ENCODE results near the gene IZUMO1R. TPM values are rescaled to one million over a fixed set of nuclear protein-coding genes. Genes with fewer than 3 reads are reported as not detected.
A peak's percentile ranks its signal among the peaks of the same experiment; 100 is the strongest.

The IZUMO1R gene
- total and polyA plus RNA-seq, 2 of the 4 experiments (the other 2 are of a cell fraction): not detected

DNA sequence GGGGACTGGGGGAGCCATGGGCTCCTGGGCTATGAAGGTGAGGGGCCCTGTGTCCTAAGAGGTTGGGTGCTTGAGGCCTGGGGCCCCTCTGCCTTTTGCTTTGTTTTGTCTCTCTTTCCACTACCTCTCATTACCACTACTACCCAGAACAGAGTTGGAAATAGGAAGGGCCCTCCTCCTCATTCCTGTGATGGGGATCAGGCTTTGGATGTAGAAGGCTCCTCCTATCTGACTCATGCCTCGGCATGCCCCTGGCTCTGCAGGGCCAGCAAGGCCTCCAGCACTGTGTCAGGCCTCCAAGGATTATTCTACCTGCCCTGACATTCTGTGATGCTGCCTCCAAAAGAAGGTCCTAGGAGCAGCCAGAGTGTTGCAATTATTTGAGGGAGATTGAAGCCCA is 766 bp downstream of the IZUMO1R start:
- Histone ChIP-seq H2AK9ac (replicated peaks; ENCODE audit: low read depth, low read length, poor library complexity) (no peak overlapping the region), H2AK5ac (ENCODE audit: low read depth, low read length) (no peak overlapping the region), H3K4me3 (ENCODE audit: insufficient read depth, low read depth, low read length) (no peak overlapping the region), H3K14ac (replicated peaks; ENCODE audit: low read depth, low read length) (no peak overlapping the region), H3K4ac (ENCODE audit: low read depth, low read length) (peak overlapping the region; percentile 51; the same call in 1 of the 2 replicates), H3K36me3 (ENCODE audit: control insufficient read depth, insufficient read depth, low read length) (no peaks in the 10 kb centered on the region), H4K91ac (ENCODE audit: insufficient read depth, low read depth, low read length) (no peak overlapping the region; the same call in 1 of the 2 replicates), H3K56ac (ENCODE audit: extremely low read depth, insufficient read depth, low read length) (no peak overlapping the region), H3K18ac (ENCODE audit: low read depth, low read length) (0 out of 2 replicates have a peak overlapping the region, but pooled peaks have one; percentile 18), H3K23ac (ENCODE audit: low read depth, low read length) (no peak overlapping the region), H3K27ac (ENCODE audit: insufficient read depth, low read length) (no peak overlapping the region), H3K9ac (ENCODE audit: low read depth, low read length) (no peak overlapping the region), H4K5ac (ENCODE audit: low read depth, low read length) (peak overlapping the region; percentile 62), H3K27me3 (ENCODE audit: control insufficient read depth, insufficient read depth, low read length) (peaks cover 10% of the 10 kb centered on the region; the same call in 1 of the 2 replicates), H3K4me2 (ENCODE audit: low read depth, low read length) (no peak overlapping the region), H3K79me1 (ENCODE audit: low read depth in 1 of 2, low read length in 2 of 2) (no peaks in the 10 kb centered on the region), H4K20me1 (ENCODE audit: insufficient read depth, low read length) (no peaks in the 10 kb centered on the region), H4K8ac (ENCODE audit: low read depth in 2 of 2, low read length in 2 of 2) (peak overlapping the region in 1 of 2 experiments; percentile 3; a peak in 1 of 4 replicates), H2BK20ac (ENCODE audit: low read depth, low read length) (no peak overlapping the region), H3K9me3 (ENCODE audit: control insufficient read depth, insufficient read depth, low read length) (no peaks in the 10 kb centered on the region), H2AFZ (replicated peaks; ENCODE audit: low read length, poor library complexity) (peak overlapping the region; percentile 71), H2BK15ac (ENCODE audit: low read depth, low read length) (no peak overlapping the region), H3K9me1 (ENCODE audit: insufficient read depth, low read length) (no peaks in the 10 kb centered on the region; the same call in 1 of the 2 replicates), H3K4me1 (ENCODE audit: control insufficient read depth, insufficient read depth, low read length) (peaks cover 5% of the 10 kb centered on the region), H2BK5ac (ENCODE audit: low read depth, low read length, poor library complexity, severe bottlenecking) (no peak overlapping the region), H2BK120ac (ENCODE audit: low read depth, low read length) (peak overlapping the region; percentile 50; the same call in 1 of the 2 replicates)
- no peak for TF ChIP-seq NFE2L2 (IDR thresholded peaks at IDR 0.05; ENCODE audit: low read depth, low read length)
- no peak for TF ChIP-seq POLR2A (IDR thresholded peaks at IDR 0.05; ENCODE audit: low read depth, low read length)
- TF ChIP-seq, protein P1, sequence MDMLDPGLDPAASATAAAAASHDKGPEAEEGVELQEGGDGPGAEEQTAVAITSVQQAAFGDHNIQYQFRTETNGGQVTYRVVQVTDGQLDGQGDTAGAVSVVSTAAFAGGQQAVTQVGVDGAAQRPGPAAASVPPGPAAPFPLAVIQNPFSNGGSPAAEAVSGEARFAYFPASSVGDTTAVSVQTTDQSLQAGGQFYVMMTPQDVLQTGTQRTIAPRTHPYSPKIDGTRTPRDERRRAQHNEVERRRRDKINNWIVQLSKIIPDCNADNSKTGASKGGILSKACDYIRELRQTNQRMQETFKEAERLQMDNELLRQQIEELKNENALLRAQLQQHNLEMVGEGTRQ (IDR thresholded peaks at IDR 0.05; ENCODE audit: low read depth, low read length): no peak
- TF ChIP-seq, protein P2, sequence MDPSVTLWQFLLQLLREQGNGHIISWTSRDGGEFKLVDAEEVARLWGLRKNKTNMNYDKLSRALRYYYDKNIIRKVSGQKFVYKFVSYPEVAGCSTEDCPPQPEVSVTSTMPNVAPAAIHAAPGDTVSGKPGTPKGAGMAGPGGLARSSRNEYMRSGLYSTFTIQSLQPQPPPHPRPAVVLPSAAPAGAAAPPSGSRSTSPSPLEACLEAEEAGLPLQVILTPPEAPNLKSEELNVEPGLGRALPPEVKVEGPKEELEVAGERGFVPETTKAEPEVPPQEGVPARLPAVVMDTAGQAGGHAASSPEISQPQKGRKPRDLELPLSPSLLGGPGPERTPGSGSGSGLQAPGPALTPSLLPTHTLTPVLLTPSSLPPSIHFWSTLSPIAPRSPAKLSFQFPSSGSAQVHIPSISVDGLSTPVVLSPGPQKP (IDR thresholded peaks at IDR 0.05; ENCODE audit: borderline replicate concordance, low read depth, low read length): no peak
- TF ChIP-seq RFX5 (IDR thresholded peaks at IDR 0.05; ENCODE audit: low read depth, low read length): no peak
- no peak for TF ChIP-seq CHD1 (IDR thresholded peaks at IDR 0.05; ENCODE audit: low read depth, low read length)
- no peak for TF ChIP-seq FOS (IDR thresholded peaks at IDR 0.05; ENCODE audit: low read depth, low read length)
- TF ChIP-seq MXI1 (IDR thresholded peaks at IDR 0.05; ENCODE audit: borderline replicate concordance, low read depth, low read length): no peak
- TF ChIP-seq MAFK (IDR thresholded peaks at IDR 0.05; ENCODE audit: low read depth, low read length): no peak
- no peak for TF ChIP-seq RCOR1 (IDR thresholded peaks at IDR 0.05; ENCODE audit: insufficient replicate concordance, low read length)
- TF ChIP-seq, protein P3, sequence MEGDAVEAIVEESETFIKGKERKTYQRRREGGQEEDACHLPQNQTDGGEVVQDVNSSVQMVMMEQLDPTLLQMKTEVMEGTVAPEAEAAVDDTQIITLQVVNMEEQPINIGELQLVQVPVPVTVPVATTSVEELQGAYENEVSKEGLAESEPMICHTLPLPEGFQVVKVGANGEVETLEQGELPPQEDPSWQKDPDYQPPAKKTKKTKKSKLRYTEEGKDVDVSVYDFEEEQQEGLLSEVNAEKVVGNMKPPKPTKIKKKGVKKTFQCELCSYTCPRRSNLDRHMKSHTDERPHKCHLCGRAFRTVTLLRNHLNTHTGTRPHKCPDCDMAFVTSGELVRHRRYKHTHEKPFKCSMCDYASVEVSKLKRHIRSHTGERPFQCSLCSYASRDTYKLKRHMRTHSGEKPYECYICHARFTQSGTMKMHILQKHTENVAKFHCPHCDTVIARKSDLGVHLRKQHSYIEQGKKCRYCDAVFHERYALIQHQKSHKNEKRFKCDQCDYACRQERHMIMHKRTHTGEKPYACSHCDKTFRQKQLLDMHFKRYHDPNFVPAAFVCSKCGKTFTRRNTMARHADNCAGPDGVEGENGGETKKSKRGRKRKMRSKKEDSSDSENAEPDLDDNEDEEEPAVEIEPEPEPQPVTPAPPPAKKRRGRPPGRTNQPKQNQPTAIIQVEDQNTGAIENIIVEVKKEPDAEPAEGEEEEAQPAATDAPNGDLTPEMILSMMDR (conservative IDR thresholded peaks at IDR 0.05; ENCODE audit: low read depth, low read length): no peak
- TF ChIP-seq BHLHE40 (IDR thresholded peaks at IDR 0.05; ENCODE audit: low read depth, low read length): no peak
- no peak for TF ChIP-seq MAZ (IDR thresholded peaks at IDR 0.05; ENCODE audit: borderline replicate concordance, low read depth, low read length)
- TF ChIP-seq SMC3 (IDR thresholded peaks at IDR 0.05; ENCODE audit: low read depth, low read length): no peak
- no peak for TF ChIP-seq RAD21 (IDR thresholded peaks at IDR 0.05; ENCODE audit: low read length)
- TF ChIP-seq CEBPB (IDR thresholded peaks at IDR 0.05; ENCODE audit: low read depth, low read length): no peak
- BruUV-seq (replicated peaks): no TSS peak
- DNase-seq: peak; percentile 52
- in situ Hi-C loops (cut with MboI; ENCODE audit: low sequenced_read_pairs): no loop called here
- ChIA-PET POLR2A (ENCODE audit: unreplicated experiment) (no interaction called here), CTCF (no interaction called here)
- intact Hi-C loops (cut with micrococcal nuclease): no loop called here
- dilution Hi-C loops (cut with HindIII; ENCODE audit: low sequenced_read_pairs, unreplicated experiment): no loop called here
- ATAC-seq (ENCODE audit: low read depth): peak; percentile 96
- WGBS, 2 experiments (ENCODE audit: extremely low coverage in 2 of 2, insufficient read length in 1 of 2): no CpG with 5 or more reads among the region's 1 CpG

Measured in IMR-90 (cell line).